Effector memory CD4-positive, alpha-beta T cell (primary cell): Measurements from ENCODE around the gene ATP1A3.
A peak's percentile ranks its signal among the peaks of the same experiment; 100 is the strongest.
"Not testable (repeated sequence)": the region's sequence is repeated elsewhere in the genome, so short reads cannot be mapped to it uniquely, and the experiment has no call there.

ENCODE experiments used
- DNase-seq, 3 donors: peaks; one replicate each; pipeline ENCODE4 v3.0.0-alpha.2; 2020
- H3K27ac ChIP-seq: 2 replicates; pipeline ENCODE4 v1.7.0; 2013; ENCODE audit warnings: mild to moderate bottlenecking, low read length, moderate library complexity; ENCODE audit not compliant: insufficient read depth, poor library complexity, severe bottlenecking
- H3K27me3 ChIP-seq: replicated peaks from 2 replicates; pipeline ENCODE4 v1.7.0; 2013; ENCODE audit warnings: mild to moderate bottlenecking, low read length; ENCODE audit not compliant: insufficient read depth, control insufficient read depth, poor library complexity, severe bottlenecking
- H3K36me3 ChIP-seq: 2 replicates; pipeline ENCODE4 v1.7.0; 2013; ENCODE audit warnings: mild to moderate bottlenecking, low read length, moderate library complexity; ENCODE audit not compliant: control insufficient read depth, insufficient read depth
- H3K4me1 ChIP-seq: 2 replicates; pipeline ENCODE4 v1.7.0; 2013; ENCODE audit warnings: low read length, mild to moderate bottlenecking; ENCODE audit not compliant: control insufficient read depth, insufficient read depth, poor library complexity, severe bottlenecking
- H3K4me3 ChIP-seq: 2 replicates; pipeline ENCODE4 v1.7.0; 2013; ENCODE audit warnings: low read length, low read depth, mild to moderate bottlenecking; ENCODE audit not compliant: insufficient read depth, poor library complexity, severe bottlenecking
- H3K9me3 ChIP-seq: 2 replicates; pipeline ENCODE4 v1.7.0; 2013; ENCODE audit warnings: mild to moderate bottlenecking, low read length, moderate library complexity; ENCODE audit not compliant: control insufficient read depth

The ATP1A3 gene

DNA sequence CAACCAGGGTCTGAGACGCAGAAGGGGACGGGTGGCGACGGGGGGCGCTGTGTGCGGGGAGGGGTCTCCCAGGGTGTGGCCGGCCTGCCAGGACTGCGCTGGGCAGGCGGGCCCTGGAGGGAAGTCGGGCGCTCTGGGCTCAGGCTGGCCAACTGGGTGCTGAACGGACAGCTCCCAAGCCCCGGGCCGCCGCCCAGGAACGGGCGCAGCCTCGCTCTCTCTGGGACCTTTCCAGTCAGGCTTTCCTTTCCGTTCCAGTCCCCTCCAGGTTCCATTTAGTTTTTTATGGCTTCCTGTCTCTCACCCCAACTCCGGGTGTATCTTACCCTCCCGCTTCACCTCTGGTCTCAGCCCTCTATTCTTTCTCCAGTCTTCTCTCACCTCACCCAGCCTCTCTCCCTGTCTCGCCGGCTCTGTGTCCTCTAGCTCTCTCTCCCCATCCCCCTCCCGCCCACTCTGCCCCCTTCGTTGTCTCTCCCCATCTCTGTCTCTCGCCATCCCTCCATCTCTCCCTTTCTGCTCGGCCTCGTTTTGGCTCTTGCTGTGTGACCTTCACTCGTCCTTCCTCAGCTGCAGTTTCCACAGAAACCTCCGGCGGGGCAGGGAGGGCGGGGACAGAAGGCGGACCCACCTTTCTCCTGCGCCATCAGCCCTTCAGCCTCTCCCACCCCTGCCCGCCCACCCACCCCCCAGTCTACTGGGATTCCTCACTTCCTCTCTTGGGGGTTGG, 3.3 kb upstream of the ATP1A3 start:
- Histone ChIP-seq H3K27ac (no peak overlapping the region), H3K4me1 (peaks cover 19% of the 10 kb centered on the region), H3K36me3 (no peaks in the 10 kb centered on the region), H3K9me3 (no peaks in the 10 kb centered on the region), H3K27me3 (peaks cover 32% of the 10 kb centered on the region), H3K4me3 (no peak overlapping the region)
- DNase-seq = no peak

GRCh38 chr19:41995959-41996797, 2.1 kb upstream of the ATP1A3 start:
- no peak for DNase-seq
- peaks cover 32% of the 10 kb centered on the region for H3K27me3 ChIP-seq
- H3K36me3 ChIP-seq = no peaks in the 10 kb centered on the region
- no peak overlapping the region for H3K4me3 ChIP-seq
- H3K4me1 ChIP-seq = peaks cover 19% of the 10 kb centered on the region
- H3K27ac ChIP-seq = no peak overlapping the region
- H3K9me3 ChIP-seq = no peaks in the 10 kb centered on the region

DNA sequence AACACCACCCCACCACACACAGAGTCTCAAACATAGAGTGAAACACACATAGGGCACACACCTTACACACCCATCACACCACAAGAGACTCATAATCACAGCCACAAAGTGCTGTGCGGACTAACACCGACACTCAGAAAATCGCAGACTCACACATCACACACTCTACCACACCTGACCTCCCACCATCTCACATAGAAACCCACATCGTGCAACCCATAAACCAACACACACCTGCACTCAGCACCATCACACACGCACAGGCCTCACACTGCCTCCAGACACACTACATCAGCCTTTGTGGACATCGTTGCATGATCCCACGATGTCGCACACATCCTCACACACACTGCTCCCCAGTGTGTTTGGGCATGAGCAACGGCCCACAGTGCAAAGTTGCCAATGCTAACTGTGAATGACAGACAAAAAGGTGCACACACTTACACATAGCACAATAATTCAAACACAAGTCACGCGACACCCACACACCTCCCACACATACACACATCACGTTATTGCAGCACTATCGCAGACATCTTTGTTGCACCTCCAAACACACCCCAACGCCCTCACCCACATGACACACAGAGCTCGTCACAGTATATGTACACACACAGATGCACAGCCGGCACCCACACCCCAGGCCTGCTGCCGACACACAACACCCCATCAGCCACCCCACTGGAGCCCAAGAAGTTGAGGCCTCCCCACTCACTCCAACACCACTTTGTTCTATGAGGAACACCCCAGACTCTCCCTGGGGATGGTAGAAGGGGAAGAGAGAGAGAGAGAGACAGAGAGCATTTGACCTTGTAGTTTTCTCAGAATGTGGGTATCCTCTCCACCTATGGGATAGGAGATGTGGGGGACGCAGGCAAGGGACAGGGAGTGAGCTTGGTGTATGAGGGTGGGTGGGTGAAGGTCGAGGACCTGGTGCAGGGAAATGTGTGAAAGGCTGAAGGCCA, 1.2 kb upstream of the ATP1A3 start:
- no peak overlapping the region for H3K27ac ChIP-seq
- no peaks in the 10 kb centered on the region for H3K9me3 ChIP-seq
- DNase-seq = no peak
- peaks cover 19% of the 10 kb centered on the region for H3K4me1 ChIP-seq
- no peak overlapping the region for H3K4me3 ChIP-seq
- H3K36me3 ChIP-seq = no peaks in the 10 kb centered on the region
- peaks cover 32% of the 10 kb centered on the region for H3K27me3 ChIP-seq

- Histone ChIP-seq H3K9me3 (no peaks in the 10 kb centered on the region), H3K4me3 (peak overlapping the region; percentile 48), H3K36me3 (no peaks in the 10 kb centered on the region), H3K27ac (no peak overlapping the region), H3K27me3 (peaks cover 32% of the 10 kb centered on the region), H3K4me1 (peaks cover 19% of the 10 kb centered on the region)
- peak in 1 of 3 donors; percentile 3 for DNase-seq
Measured at GRCh38 chr19:41994521-41994971, 516 bp upstream of the ATP1A3 start.

DNA sequence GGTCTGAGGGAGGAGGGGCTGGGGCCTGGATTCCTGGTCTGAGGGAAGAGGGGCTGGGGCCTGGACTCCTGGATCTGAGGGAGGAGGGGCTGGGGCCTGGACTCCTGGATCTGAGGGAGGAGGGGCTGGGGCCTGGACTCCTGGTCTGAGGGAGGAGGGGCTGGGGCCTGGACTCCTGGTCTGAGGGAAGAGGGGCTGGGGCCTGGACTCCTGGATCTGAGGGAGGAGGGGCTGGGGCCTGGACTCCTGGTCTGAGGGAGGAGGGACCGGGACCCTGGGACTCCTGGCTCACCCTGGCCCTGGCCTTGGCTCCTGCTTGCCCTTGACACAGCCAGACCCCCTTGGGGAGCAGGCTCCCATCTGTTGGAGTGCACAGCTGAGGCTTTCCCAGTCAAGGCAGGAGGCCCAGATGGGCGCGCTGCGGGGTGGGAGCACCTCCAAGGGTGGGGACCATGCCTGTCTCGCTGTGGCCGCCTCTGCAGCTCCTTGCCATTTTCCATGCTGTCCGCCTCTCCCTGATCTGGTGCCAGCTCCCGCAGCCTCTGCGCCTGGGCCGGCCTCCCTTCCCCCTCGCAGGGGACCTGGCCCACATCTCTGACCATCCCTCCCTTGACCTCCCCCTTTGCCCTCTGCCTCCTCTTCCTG, 2.0 kb downstream of the ATP1A3 start:
- Histone ChIP-seq H3K27me3 (peaks cover 12% of the 10 kb centered on the region), H3K4me1 (peaks cover 10% of the 10 kb centered on the region)
- not testable (repeated sequence) for H3K4me3 ChIP-seq, H3K27ac ChIP-seq, DNase-seq, H3K36me3 ChIP-seq, H3K9me3 ChIP-seq

DNA sequence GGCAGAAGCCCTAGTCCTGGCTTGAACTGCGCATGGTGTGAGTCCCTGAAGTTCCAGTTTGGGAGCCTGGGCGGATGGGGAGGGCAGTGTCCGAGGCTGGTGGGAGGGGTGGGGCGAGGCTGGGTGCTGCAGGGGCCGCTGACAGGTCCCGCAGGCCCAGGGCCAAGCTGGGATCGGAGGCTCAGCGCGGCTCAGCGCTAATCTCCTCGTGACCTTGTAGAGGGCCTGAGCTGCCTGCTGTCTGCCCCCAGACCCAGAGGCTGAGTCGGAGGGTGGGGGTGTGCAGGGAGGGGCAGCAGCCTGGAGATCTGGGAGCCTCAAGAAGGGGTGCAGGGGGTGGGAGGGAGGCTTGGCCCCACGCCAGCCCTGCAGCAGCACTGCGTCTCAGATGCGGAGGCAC, 3.0 kb downstream of the ATP1A3 start:
- Histone ChIP-seq H3K4me3 (no peak overlapping the region), H3K36me3 (no peaks in the 10 kb centered on the region), H3K4me1 (peaks cover 10% of the 10 kb centered on the region), H3K9me3 (no peaks in the 10 kb centered on the region), H3K27ac (no peak overlapping the region), H3K27me3 (peaks cover 3% of the 10 kb centered on the region)
- no peak for DNase-seq

- H3K27ac ChIP-seq = no peak overlapping the region
- no peaks in the 10 kb centered on the region for H3K36me3 ChIP-seq
- H3K9me3 ChIP-seq = no peaks in the 10 kb centered on the region
- H3K4me3 ChIP-seq = no peak overlapping the region
- no peak for DNase-seq
- H3K27me3 ChIP-seq = peaks cover 1% of the 10 kb centered on the region
- peaks cover 10% of the 10 kb centered on the region for H3K4me1 ChIP-seq
Measured at GRCh38 chr19:41990615-41991014, 3.4 kb downstream of the ATP1A3 start.

GRCh38 chr19:41990028-41990427, 4.0 kb downstream of the ATP1A3 start:
- H3K27ac ChIP-seq = no peak overlapping the region
- no peaks in the 10 kb centered on the region for H3K27me3 ChIP-seq
- H3K4me3 ChIP-seq = no peak overlapping the region
- DNase-seq = no peak
- peaks cover 10% of the 10 kb centered on the region for H3K4me1 ChIP-seq
- H3K36me3 ChIP-seq = no peaks in the 10 kb centered on the region
- H3K9me3 ChIP-seq = no peaks in the 10 kb centered on the region

GRCh38 chr19:41988947-41989346, 5.1 kb downstream of the ATP1A3 start:
- Histone ChIP-seq H3K27me3 (no peaks in the 10 kb centered on the region), H3K9me3 (no peaks in the 10 kb centered on the region), H3K27ac (no peak overlapping the region), H3K4me3 (no peak overlapping the region), H3K36me3 (no peaks in the 10 kb centered on the region), H3K4me1 (peaks cover 8% of the 10 kb centered on the region)
- DNase-seq = no peak
